K562 treated with DMSO at 1 percent for 12 hours (cell line): Measurements from ENCODE around the gene TMEM116. TPM values are rescaled to one million over a fixed set of nuclear protein-coding genes. Genes with fewer than 3 reads are reported as not detected.

Source experiments
- total RNA-seq: library from RNA; unstranded; fragments of 300-600 nt; gene quantifications from 2 replicates; pipeline ENCODE4 v1.2.3, GENCODE V29; 2022; ENCODE audit not compliant: insufficient read depth

Gene TMEM116
- 10.9 and 13.8 TPM in 2 replicates for total RNA-seq

DNA sequence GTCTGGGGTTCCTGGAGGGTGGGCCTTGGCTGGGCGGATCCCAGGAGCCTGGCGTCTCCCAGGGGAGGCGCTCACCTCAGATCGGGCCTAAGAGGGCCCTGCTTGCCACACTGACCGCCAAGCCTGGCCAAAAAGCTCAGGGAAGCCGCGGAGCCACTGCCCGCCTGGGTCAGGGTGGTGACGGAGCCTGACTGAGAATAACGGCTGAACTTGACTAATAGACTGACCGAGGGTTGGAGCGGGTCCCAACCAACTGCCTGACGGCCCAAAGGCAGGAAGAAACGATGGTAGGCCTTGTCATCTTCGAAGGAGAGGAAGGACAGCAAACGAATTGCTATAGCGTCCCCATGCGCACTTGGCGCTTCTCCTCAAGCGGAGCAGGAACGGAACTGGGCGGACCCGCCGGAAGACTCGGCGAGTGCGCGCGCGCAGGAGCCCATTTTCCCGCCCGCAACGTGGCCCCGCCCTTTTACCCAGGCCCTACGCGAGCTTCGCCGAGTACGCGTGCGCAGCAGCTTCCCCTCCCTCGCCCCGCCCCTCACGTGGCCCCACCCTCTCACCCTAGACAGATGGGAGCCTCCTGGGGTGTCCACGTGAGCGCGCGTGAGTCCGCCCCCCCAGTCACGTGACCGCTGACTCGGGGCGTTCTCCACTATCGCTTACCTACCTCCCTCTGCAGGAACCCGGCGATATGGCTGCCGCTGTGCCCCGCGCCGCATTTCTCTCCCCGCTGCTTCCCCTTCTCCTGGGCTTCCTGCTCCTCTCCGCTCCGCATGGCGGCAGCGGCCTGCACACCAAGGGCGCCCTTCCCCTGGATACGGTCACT, at the start of gene TMEM116, which contains the start of gene ERP29:
Gene TMEM116, minus strand, starts transcription at position 391 of the 826 bp plus-strand sequence. CDS start 7,895 bp downstream, outside the sequence.
Gene ERP29, plus strand, starts transcription at position 652 of the 826 bp plus-strand sequence. Its CDS starts 40 bp downstream, at position 692.

Other genes with a start within 250 kb of the TMEM116 start
- gene ALDH2, start 246.2 kb downstream of the TMEM116 start, total RNA-seq: 42.0 and 56.9 TPM in 2 replicates
- 24.3 and 34.2 TPM in 2 replicates for gene MAPKAPK5, start 170.9 kb downstream of the TMEM116 start, total RNA-seq
- gene ERP29, start 261 bp upstream of the TMEM116 start, total RNA-seq: 189 and 208 TPM in 2 replicates
- 4.0 and 12.4 TPM in 2 replicates for gene NAA25, start 95.6 kb upstream of the TMEM116 start, total RNA-seq
- 58.1 and 80.0 TPM in 2 replicates for gene TRAFD1, start 112.4 kb upstream of the TMEM116 start, total RNA-seq